Activated CD4-positive, alpha-beta T cell treated with anti-CD3 and anti-CD28 coated beads, Interleukin-2, Interleukin-4, amounts not matched to agents 100 ng/mL and 50 ng/mL, durations not matched to agents 16 hours and 8 hours (primary cell): ENCODE results near the gene CSGALNACT2.
"Not testable (repeated sequence)": the region's sequence is repeated elsewhere in the genome, so short reads cannot be mapped to it uniquely, and the experiment has no call there.

ENCODE experiments used
- DNase-seq: peaks from one replicate; pipeline ENCODE4 v3.0.0-alpha.2; 2020; ENCODE audit warnings: low spot score

Gene CSGALNACT2

GRCh38 chr10:43218206-43218950, 80.1 kb downstream of the CSGALNACT2 start:
- no peak for DNase-seq

- DNase-seq: no peak
These were observed 80.9 kb downstream of the CSGALNACT2 start for GRCh38 chr10:43218951-43219837.

- no peak for DNase-seq
These were observed 81.6 kb downstream of the CSGALNACT2 start for GRCh38 chr10:43219848-43220247.

- not testable (repeated sequence) for DNase-seq
These were observed 82.0 kb downstream of the CSGALNACT2 start for GRCh38 chr10:43220251-43220650.

GRCh38 chr10:43220657-43221418, 82.6 kb downstream of the CSGALNACT2 start:
- DNase-seq: peak; percentile 44

GRCh38 chr10:43221419-43222209, 83.4 kb downstream of the CSGALNACT2 start:
- DNase-seq: no peak

GRCh38 chr10:43222210-43222720, 84.0 kb downstream of the CSGALNACT2 start:
- no peak for DNase-seq

GRCh38 chr10:43223056-43223455, 84.8 kb downstream of the CSGALNACT2 start:
- no peak for DNase-seq

- DNase-seq: no peak
These were observed 86.1 kb downstream of the CSGALNACT2 start for GRCh38 chr10:43224321-43224720.

- DNase-seq: no peak
These were observed 87.0 kb downstream of the CSGALNACT2 start for GRCh38 chr10:43225004-43225786.

GRCh38 chr10:43225787-43226153, 87.5 kb downstream of the CSGALNACT2 start:
- peak; percentile 17 for DNase-seq

- no peak for DNase-seq
These were observed 88.2 kb downstream of the CSGALNACT2 start for GRCh38 chr10:43226441-43226840.

- no peak for DNase-seq
These were observed 88.9 kb downstream of the CSGALNACT2 start for GRCh38 chr10:43226851-43227845.

GRCh38 chr10:43227911-43228782, 89.9 kb downstream of the CSGALNACT2 start:
- no peak for DNase-seq

- DNase-seq: no peak
These were observed 90.5 kb downstream of the CSGALNACT2 start for GRCh38 chr10:43228783-43229207.

- no peak for DNase-seq
These were observed 91.2 kb downstream of the CSGALNACT2 start for GRCh38 chr10:43229208-43230061.
